Measurements from ENCODE around the gene KCNQ1. TPM values are rescaled to one million over a fixed set of nuclear protein-coding genes. Genes with fewer than 3 reads are reported as not detected.

The KCNQ1 gene
- total RNA-seq, 1 donor from 2014 or later, result 0.13 TPM

DNA sequence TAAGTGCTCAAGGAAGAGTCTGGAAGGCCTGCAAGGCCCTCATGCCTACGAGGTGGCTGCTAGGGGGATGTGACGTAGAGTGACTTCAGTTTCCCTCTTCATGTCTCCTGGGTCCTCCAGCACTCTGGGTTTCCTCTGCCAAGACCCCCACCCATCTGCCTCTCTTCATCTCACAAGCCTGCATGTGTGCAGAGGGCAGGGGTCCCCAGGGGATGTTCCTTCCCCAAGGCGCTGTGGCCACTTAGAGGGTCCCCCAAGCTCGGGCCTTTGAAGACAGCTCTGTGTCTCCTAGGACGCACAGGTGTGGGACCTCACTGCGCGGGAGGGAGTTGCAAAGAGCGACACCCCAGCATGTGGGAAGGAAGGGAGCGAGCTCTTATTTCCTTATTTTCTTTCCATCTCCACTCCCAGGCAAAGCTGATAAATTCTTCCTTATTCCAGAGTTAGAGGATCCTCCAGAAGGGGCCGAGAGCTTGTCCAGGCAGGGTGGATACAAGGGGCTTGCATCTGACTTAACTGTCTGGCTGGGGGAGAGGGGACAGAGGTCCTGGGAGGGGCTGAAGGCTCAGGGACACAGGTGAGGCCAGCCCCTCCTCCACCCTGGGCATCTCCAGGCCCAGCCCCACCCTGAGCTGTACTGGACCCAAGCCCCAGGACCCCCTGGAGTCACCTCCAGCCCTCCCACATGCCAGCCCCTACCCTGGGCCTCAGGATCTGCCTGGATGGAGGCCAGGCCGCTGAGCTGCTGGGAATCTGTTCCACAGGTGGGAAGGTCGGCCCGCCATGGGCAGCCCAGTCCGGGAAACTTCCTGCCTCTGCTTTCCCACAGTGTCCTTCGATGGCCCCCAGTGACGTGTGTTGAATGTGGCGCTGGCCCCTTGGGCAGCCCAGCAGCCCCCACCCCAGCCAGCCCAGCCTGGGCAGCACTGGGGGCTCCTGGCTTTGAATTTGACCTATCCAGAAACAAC is 314.7 kb downstream of the KCNQ1 start:
- DNase-seq (ENCODE audit: low read depth in 2 of 2), result no peak

DNA sequence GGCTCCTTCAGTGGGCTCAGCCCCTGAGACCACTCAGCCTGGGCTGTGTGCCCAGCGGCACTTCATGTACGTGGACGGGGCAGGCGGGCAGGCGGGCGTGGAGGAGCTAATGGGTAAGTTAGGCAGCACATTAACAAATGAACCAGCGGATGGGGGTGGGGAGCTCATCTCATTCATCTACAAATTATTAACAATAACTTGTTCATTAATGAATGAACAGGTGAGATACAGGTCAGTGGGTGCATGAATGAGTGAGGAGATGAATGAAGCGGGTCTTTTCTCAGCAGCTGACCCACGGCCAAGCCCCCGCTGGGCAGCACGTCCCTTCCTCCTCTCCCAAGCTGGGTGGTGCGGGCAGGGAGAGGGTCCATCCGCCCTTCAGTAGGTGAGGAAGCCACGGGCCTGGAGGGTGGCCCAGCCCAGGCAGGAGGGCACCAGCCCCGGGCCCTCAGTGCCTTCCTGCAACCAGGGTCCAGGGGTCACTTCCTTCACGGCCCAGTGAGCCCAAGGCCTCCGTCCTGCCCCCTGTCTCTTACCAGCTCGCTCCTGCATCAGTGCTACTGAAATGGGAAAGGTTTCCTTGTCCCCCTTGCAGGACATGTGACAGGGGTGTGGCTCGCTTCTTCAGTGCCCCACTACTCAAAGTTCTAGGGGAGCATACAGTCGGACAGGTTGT is 315.5 kb downstream of the KCNQ1 start:
- no peak for DNase-seq (ENCODE audit: low read depth in 2 of 2)

DNA sequence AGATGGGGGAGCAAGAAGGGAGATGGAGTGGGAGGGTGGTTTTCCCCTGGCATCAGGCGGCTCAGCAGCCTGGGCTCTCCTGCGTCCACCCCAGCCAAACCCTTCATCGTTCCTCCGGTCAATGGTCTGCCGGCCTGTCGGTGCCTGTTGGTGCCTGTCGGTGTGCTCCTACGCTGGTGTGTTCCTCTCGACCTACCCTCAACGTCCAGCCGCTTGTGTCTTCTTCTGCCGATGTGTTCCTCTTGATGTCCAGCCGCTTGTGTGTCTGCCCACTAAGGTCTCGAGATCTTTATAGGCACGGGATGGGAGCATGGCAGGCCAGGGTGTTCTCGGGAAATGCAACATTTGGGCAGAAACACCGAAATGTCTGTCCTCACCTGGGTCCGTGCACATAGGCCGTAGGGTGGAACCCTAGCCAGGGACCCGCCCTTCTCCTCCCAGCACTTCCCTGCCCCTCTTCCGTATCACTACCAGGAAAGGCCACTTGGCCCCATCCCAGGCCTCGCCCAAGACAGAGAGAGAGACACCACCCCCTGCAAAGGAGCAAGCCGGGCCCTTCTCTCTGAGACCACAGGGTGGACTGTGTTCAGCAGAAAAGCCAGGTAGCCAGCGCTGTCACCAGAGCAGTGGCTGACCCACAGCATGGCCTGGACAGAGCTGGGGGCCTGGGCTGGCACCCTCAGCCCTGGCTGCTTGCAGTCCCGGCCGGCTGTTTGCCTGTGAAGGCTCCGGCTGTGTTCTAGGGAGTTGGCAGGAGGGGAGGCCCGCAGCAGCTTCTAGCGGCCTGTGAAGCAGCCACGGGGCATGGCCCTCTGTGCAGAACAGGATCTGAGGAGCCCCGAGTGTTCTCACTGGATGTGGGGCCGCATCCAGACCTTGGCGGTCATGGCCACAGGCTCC is 316.6 kb downstream of the KCNQ1 start:
- no peak for DNase-seq (ENCODE audit: low read depth in 2 of 2)

DNA sequence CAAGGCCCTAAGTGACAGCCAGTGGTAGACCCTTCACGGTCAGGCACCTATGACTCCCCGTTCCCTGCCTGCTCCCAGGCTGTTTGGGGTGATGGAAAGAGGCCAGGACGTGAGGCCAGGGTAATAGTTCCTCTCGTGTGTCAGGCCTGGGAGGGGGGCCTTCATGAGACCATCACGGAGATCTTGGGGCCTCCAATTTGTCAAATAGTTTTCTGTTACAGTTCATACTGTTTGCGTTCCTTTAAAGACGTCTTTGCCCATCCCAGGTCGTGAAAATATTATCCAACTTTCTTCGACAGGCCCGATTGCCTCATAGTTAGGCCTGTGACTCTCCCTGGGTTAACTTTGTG is 317.2 kb downstream of the KCNQ1 start:
- no peak for DNase-seq (ENCODE audit: low read depth in 2 of 2)

DNA sequence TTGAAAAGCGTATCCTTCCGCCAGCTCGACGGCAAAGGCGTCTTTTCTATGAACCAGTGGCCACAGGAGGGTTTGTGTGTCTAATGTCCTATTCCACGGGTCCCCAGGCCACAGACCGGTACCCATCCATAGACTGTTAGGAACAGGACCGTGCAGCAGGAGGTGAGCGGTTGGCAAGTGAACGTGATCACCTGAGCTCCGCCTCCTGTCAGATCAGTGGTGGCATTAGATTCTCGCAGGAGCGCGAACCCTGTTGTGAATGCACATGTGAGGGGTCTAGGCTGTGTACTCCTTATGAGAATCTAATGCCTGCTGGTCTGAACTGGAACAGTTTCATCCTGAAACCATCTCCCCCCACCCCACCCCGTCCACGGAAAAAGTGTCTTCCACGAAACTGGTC is 317.6 kb downstream of the KCNQ1 start:
- no peak for DNase-seq (ENCODE audit: low read depth in 2 of 2)

DNA sequence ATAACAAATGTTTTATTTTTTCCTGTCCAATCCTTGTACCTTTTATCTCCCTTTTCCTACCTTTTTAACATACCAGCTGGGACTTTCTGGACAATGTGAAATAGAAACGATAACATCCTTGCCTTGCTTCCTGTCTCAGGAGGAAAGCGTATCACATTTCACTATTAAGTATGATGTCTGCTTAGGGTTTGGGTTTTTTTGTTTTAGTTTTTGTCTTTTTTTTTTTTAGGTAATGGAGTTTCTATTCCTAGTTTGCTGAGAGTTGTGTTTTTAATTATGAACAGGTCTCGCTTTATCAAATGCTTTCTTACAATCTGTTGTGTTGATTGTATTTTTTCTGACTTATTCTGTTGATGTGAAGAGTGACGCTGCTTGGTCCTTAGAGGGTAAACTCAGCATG is 319.2 kb downstream of the KCNQ1 start:
- no peak for DNase-seq (ENCODE audit: low read depth in 2 of 2)

DNA sequence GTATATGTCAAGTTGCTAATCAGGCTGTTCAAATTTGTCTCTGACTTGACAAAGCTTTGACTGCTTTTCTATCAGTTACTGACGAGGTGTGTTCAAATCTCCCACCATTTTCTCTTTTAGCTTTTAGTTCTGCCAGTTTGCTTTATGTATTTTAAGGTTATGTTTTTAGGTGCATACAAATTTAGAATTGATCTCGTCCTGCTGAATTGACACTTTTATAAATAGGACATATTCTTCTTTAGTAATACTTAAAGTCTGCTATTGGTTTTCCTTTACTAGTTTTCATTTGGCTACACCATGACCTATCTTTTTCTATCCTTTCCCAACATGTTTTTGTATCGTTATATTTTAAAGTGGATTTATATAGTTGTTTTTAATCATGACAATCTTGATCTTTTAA is 320.7 kb downstream of the KCNQ1 start:
- DNase-seq (ENCODE audit: low read depth in 2 of 2), result no peak

DNA sequence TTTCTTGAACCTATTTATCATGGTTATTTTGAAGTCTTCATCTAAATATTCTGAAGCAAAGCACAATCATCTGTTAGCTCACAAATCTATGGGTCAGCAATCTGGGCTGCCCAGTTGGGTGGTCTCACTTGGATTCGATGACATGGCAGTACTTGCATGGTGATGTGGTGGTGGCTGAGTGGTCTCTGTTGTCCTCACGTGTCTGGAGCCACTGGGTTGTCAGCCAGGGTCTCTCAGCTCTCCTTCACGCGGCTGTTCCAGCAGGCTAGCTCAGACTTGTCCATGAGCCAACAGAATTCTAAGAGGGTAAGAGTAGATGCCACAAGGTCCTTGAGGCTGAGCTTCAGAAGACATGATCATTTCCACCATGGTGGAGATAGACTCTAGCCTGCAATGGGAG is 321.4 kb downstream of the KCNQ1 start:
- DNase-seq (ENCODE audit: low read depth in 2 of 2), result no peak

DNA sequence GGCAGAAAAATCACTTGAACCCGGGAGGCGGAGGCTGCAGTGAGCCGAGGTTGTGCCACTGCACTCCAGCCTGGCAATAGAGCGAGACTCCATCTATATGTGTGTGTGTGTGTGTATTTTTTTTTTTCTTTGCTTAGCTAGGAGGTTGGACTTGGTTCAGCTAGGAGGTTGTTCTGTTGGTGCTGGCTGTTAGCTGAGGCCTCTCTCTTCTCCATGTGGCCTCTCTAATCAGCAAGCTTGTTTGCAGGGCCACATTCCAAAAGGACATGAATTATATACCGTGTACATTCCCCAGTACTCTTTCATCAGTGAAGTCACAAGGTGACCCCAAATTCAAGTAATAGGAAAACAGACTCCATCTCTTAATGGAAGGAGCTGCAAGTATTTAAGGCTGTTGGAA is 322.3 kb downstream of the KCNQ1 start:
- no peak for DNase-seq (ENCODE audit: low read depth in 2 of 2)

DNA sequence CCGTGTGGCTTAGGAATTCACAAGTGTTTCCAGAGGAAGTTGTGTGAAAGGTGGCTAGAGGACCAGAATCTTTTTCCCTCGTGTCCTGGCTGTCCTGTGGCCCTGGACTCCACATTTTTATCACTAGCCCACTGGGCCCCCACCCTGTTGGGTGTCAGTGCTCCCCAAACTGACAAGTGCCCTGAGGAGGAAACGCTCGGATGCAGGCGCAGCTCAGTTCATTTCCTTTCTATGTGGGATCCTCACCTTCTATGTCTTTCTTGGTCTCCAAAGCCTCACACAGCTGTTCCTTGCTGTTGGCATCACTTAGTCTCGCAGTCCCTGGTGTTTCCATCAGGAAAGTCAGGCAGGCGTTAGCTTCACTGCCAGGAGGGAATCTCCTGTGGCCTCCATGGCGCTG is 323.0 kb downstream of the KCNQ1 start:
- no peak for DNase-seq (ENCODE audit: low read depth in 2 of 2)

DNA sequence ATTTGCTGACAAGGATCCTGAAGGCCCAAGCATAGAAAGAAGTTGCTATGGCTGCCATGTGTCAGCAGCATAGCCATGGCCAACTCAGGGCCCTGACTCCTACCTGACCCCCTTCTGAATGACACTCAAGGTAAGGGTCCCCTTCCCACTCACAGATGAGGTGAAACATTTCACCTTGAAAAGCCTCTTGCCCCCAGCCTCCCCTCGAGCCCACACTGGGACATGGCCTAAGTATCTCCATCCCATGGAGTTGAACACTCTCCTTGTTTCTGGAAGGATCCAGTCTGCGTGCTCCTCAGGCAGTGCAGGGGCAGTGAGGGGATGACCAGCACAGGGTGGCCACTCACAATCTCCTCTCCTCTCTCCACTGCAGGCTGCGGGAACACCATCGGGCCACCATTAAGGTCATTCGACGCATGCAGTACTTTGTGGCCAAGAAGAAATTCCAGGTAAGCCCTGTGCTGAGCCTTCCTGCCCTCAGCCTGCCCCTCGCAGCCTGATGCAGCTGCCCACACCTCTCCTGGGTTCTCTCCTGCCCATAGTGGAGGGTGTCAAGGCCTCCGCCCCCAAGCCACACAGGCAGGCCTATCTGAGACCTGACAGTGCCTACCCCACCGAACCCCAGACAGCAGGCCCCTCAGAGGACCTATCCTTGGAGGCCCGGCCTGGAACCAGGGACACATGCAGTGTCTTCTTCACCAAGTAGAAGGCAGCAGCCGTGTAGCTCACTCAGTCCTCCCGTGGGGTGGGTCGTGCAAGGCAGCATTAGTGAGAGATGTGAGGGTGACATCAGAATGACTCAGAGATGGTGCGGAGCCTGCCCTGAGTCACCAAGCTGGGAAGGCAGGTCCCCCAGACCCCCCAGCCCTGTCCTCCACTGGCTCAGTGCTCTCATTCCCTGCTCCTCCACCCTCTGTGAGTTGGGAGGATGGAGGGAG is 323.9 kb downstream of the KCNQ1 start:
- no peak for DNase-seq (ENCODE audit: low read depth in 2 of 2)

DNA sequence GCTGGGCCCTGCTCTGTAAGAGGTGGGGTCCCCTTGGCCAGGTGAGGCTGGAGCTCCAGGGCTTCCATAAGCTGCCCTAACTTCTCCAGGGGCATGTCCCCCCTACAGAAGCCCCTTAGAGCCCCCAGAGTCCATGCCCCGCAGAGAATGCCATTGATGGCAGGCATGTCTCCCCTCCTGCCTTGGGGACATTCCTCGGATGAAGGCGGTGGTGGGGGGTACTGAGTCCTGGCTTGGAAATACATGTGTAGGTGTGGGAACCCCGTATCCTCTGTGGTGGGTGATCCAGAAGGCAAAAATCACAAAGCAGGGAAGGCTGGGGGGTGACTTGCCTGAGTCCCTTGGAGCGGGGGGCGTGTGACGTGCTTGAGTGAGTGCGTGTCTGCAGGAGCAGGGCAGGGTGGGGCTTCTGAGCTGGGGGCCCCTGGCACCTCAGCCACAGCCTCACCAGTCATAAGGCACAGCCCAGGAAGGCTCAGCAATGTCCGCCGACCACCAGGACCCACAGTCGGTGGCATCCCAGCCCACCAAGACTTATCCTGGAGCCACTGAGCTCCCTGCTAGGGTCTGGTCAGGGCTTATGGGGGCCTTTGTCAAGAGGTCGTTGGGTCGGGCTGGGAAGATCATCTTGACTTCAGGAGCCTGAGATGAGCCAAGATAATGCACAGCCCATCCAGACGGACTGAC is 324.7 kb downstream of the KCNQ1 start:
- no peak for DNase-seq (ENCODE audit: low read depth in 2 of 2)

DNA sequence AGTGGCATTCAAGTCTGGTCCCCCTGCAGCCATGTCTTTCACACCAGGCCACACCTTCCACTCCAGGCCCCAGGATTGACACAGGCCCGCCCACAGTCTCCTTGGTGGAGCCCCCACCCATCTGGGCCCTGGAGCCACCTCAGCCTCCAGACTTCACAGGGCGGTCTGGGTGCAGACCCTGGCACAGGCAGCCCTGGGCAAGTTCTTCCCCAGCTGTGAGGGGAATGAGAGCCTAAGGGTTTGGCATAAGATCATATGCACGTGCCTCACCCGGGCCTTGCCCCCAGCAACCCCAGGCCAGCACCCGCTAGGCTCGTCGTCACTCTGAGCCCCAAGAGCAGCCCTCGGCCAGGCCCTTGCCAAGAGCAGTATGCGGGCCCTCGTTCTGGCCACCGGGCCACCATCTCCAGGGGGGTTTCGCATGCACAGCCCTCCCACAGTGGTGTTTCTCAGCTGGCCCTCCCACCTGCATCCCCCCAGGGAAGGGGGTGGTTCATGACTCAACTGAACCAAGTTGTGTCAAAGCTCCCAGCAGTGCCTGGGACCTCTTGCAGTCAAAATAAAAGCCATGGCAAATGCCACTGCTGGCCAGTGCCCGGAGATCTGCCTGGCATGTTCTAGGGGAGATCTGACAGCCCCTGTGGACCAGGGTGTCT is 325.4 kb downstream of the KCNQ1 start:
- DNase-seq (ENCODE audit: low read depth in 2 of 2), result no peak

DNA sequence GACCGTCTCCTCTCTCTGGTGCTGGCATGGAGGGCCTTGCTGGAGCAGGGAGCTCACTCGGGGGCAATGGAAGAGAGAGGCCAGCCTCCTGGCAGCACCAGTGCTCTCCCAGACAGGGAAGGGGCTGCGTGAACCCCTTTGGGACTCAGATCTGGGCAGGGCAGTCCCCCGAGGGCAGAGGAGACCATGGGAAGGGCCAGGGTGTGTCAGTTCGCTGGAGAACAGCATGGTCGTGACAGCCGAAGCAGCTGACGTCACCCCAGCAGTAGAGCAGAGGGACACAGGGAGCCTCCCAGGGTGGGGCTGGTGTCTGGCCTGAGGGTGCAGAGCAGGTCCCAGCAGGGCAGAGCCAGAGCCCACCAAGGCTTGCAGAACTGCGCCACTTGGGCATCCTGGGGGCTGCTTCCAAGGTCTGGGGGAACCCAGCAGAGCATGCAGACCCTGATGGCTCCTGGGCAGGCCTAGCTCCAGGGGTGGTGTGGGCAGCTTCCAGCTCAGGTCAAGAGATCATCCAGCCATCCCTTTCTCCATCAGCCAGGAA is 326.0 kb downstream of the KCNQ1 start:
- DNase-seq (ENCODE audit: low read depth in 2 of 2), result no peak

DNA sequence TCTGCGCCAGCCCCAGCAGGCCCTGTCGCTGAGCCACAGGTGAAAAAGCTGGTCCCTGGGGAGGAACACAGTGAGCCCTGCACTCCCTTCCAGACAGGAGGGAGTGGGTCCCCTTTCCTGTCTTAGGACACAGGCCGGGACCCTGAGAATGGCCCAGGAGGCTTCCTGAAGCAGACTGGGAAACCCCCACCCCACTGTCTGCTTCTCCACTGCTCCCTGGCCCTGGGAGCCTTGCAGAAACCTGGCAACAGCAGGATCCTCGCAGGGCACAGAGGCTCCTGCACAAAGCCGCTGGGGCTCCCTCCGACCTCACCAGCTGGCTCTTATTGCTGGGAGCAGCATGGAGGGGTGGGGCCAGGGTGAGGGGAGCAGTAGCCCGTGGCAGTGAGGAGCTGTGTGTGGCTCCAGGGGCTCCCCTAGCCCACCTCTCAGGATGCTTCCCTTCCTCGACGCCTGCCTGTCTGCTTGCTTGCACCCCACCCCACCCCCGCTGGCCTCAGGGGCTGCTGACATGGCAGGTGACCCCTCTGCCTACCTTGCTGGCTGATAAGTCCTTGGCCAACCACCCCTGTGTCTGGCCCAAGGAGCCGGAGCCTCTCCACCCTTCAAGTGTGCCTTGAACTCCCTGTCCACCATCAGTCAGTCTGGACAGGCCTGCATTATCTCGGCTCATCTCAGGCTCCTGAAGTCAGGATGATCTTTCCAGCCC is 327.1 kb downstream of the KCNQ1 start:
- no peak for DNase-seq (ENCODE audit: low read depth in 2 of 2)

DNA sequence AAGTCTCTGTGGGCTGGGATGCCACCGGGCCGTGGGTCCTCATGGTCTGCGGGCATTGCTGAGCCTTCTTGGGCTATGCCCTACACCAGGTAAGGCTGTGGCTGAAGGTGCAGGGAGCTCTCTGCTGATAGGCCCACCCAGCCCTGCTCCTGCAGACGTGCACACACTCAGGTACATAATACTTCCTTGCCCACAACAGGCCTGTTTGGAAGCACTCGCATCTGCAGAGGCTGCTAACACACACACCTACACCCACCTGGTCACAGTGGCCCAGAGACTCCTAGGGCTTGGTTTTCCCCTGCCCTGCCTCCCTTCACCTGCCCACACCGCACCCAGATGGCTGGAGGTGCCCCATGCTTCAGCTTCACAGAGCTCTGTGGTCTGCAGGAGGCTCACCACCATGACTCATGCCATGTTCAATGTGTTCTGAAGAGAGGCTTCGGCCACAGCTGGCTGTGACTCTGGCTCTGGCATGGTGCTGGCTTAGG is 327.8 kb downstream of the KCNQ1 start:
- no peak for DNase-seq (ENCODE audit: low read depth in 2 of 2)

DNA sequence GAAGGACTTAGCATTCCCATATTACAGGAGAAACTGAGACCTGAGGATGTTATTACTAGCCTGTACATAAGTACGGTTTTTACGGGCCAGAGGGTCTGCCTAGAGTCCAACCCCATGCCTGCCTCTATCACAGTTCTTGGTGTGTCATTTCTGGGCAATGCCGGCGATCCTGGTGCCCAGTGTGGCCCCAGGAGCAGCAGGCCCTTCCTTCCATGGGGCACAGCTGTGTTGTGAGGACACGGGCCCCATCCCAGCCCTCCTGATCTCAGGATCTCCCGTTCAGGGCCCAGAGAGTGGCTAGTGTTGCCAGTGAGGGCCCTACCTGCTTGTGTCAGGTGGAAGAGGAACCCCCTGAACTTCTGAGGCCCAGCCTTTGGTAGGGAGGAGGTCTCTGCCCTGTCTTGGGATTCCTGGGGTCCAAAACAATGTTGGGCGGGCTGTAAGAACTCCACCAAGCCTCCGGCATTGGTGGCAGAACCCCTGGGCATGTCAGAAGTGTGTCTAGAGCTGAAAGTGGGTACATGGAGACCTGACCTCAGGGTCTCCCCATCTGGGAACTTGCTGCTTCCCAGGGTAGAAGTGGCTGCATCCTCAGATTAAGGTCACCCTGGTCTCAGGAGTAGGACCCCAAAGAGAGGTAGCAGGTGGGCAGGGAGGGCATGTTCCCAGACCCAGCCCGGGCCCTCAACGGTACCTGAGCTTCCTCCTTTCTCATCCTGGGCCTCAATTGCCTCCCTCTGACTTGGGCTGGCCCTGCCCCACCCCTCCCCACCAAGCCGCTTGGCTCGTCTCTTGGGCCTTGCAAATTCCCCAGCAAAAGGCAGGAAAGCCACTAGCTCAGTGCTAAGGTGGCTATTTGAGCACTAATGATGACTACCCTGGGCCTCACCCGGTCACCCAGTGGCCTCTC is 329.6 kb downstream of the KCNQ1 start:
- DNase-seq (ENCODE audit: low read depth in 2 of 2), result no peak

Data from dermis microvascular lymphatic vessel endothelial cell (primary cell).